Keratinocyte (primary cell): ENCODE results near the gene ZBTB26. TPM values are rescaled to one million over a fixed set of nuclear protein-coding genes. Genes with fewer than 3 reads are reported as not detected.

ENCODE experiments used
- DNase-seq: peaks from one replicate; pipeline ENCODE4 v3.0.0-alpha.2; 2011; ENCODE audit warnings: low read depth, missing footprints, low spot score
- FAIRE-seq: peaks from 2 replicates; lab custom pipeline; 2011; peaks lifted over from hg19 to GRCh38; lab: Jason Lieb, UNC
- H2AFZ ChIP-seq: 2 replicates; pipeline ENCODE4 v1.6.0; 2012; ENCODE audit warnings: low read length, control low read depth, inconsistent platforms; ENCODE audit not compliant: control insufficient read depth
- H3K27ac ChIP-seq: 2 replicates; pipeline ENCODE4 v1.5.1; 2011; ENCODE audit warnings: low read length; ENCODE audit not compliant: control insufficient read depth, insufficient read depth
- H3K27me3 ChIP-seq: 3 replicates; pipeline ENCODE4 v1.6.0; 2011; ENCODE audit warnings: low read length; ENCODE audit not compliant: control insufficient read depth, insufficient read depth; ENCODE audit errors: extremely low read depth
- H3K36me3 ChIP-seq, 2 experiments: 2 replicates in 1 of 2; 3 replicates in 1 of 2; pipeline ENCODE4 v1.5.1; 2011; ENCODE audit warnings: low read length in 2 of 2, mild to moderate bottlenecking in 1 of 2; ENCODE audit not compliant: control insufficient read depth in 2 of 2, insufficient read depth in 2 of 2; ENCODE audit errors: extremely low read depth in 1 of 2
- H3K4me1 ChIP-seq: 3 replicates; pipeline ENCODE4 v1.5.1; 2011; ENCODE audit warnings: low read length; ENCODE audit not compliant: control insufficient read depth, insufficient read depth; ENCODE audit errors: extremely low read depth
- H3K4me2 ChIP-seq: 3 replicates; pipeline ENCODE4 v1.6.0; 2011; ENCODE audit warnings: low read depth, low read length; ENCODE audit not compliant: control insufficient read depth, insufficient read depth; ENCODE audit errors: extremely low read depth
- H3K4me3 ChIP-seq, 3 experiments: fragments of 200-600 bp in 1 of 3; sonication (generic) in 1 of 3; 2 replicates in 2 of 3; 3 replicates in 1 of 3; pipeline ENCODE4 v1.5.1; 2011 to 2016; ENCODE audit warnings: low read length in 3 of 3, mild to moderate bottlenecking in 3 of 3, control low read depth in 2 of 3, inconsistent platforms in 1 of 3, low read depth in 1 of 3, mixed read lengths in 1 of 3, mixed run types in 1 of 3, moderate library complexity in 1 of 3; ENCODE audit not compliant: control insufficient read depth in 2 of 3, insufficient read depth in 2 of 3; ENCODE audit errors: extremely low read depth in 1 of 3
- H3K79me2 ChIP-seq: 2 replicates; pipeline ENCODE4 v1.6.0; 2012; ENCODE audit warnings: low read length; ENCODE audit not compliant: control insufficient read depth, insufficient read depth
- H3K9ac ChIP-seq: 3 replicates; pipeline ENCODE4 v1.6.0; 2011; ENCODE audit warnings: low read length; ENCODE audit not compliant: control insufficient read depth, insufficient read depth; ENCODE audit errors: extremely low read depth
- H3K9me1 ChIP-seq: 3 replicates; pipeline ENCODE4 v1.6.0; 2011; ENCODE audit warnings: low read length; ENCODE audit not compliant: control insufficient read depth, insufficient read depth; ENCODE audit errors: extremely low read depth
- H3K9me3 ChIP-seq: 2 replicates; pipeline ENCODE4 v1.5.1; 2012; ENCODE audit warnings: low read depth, low read length; ENCODE audit not compliant: control insufficient read depth
- H4K20me1 ChIP-seq: 3 replicates; pipeline ENCODE4 v1.6.0; 2011; ENCODE audit warnings: low read length; ENCODE audit not compliant: control insufficient read depth, insufficient read depth; ENCODE audit errors: extremely low read depth
- EZH2 ChIP-seq: IDR thresholded peaks from one replicate; pipeline ENCODE4 v1.6.1; 2012; ENCODE audit warnings: inconsistent platforms, mild to moderate bottlenecking, low read length, moderate library complexity
- dilution Hi-C: fragments of 300-500 bp; cut with MboI; formaldehyde crosslinking; loops from one replicate; pipeline ENCODE4 v1.7.0; 2020; ENCODE audit warnings: low sequenced_read_pairs; ENCODE audit not compliant: extremely low pct_ligation_motif_present
- polyA plus RNA-seq, 5 experiments: library from polyadenylated mRNA; depleted of rRNA in 3 of 5; stranded (reverse) in 3 of 5; stranded (forward) in 1 of 5; unstranded in 1 of 5; fragments of >200 nt; gene quantifications; 1 replicate in 1 of 5; 2 replicates in 3 of 5; 3 replicates in 1 of 5; pipeline versions ENCODE4 v1.2.1 to v1.2.3, GENCODE V29; 2011 to 2012; ENCODE audit warnings: missing spikeins in 2 of 5, low read depth in 1 of 5, low replicate concordance in 1 of 5
- TF ChIP-seq, protein P1 (sequence below), 3 experiments: IDR thresholded peaks in 1 of 3; conservative IDR thresholded peaks in 1 of 3; optimal IDR thresholded peaks in 1 of 3; 2 replicates in 2 of 3; 3 replicates in 1 of 3; pipeline versions ENCODE3 to v1.5.1; 2011; ENCODE audit warnings: low read length in 3 of 3, mild to moderate bottlenecking in 3 of 3, moderate library complexity in 2 of 3, control low read depth in 1 of 3, inconsistent platforms in 1 of 3; ENCODE audit not compliant: insufficient read depth in 2 of 3; ENCODE audit errors: extremely low read depth in 1 of 3

ZBTB26 gene
- polyA plus RNA-seq, 1 donor (not counting 4 experiments of a cell fraction or from before 2014, with no cell fraction given): 4.1 TPM

DNA sequence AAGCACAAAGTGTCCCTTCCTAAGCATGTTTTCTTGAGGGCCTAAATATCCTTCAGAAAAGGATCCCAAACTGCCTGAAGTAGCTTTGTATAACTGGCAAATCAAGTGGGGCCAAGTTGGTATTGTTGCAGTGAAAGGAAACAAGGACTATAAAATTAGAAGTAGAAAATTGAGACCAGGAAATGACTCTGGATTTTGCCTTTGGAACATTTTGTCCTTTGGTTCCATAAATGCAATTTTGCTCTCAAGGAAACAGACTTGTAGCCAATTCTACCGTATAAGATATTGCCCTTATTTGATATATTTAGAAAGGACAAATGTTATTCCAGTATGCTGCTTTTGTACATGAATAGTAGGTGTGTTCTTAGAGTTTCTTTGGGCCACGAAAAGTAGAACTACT is 43.9 kb upstream of the ZBTB26 start:
- no peak for FAIRE-seq
- peaks cover 0 to 3% of the 10 kb centered on the region in 2 experiments for H3K36me3 ChIP-seq
- DNase-seq: no peak
- H3K9ac ChIP-seq: no peak overlapping the region
- H3K4me2 ChIP-seq: no peak overlapping the region
- H3K9me3 ChIP-seq: no peaks in the 10 kb centered on the region
- H4K20me1 ChIP-seq: no peaks in the 10 kb centered on the region
- no peaks in the 10 kb centered on the region for H3K9me1 ChIP-seq
- H3K4me1 ChIP-seq: no peaks in the 10 kb centered on the region
- H3K79me2 ChIP-seq: peaks cover 8% of the 10 kb centered on the region
- dilution Hi-C loops: no loop called here
- no peak overlapping the region for H3K4me3 ChIP-seq
- no peak overlapping the region for H3K27ac ChIP-seq
- TF ChIP-seq, protein P1, sequence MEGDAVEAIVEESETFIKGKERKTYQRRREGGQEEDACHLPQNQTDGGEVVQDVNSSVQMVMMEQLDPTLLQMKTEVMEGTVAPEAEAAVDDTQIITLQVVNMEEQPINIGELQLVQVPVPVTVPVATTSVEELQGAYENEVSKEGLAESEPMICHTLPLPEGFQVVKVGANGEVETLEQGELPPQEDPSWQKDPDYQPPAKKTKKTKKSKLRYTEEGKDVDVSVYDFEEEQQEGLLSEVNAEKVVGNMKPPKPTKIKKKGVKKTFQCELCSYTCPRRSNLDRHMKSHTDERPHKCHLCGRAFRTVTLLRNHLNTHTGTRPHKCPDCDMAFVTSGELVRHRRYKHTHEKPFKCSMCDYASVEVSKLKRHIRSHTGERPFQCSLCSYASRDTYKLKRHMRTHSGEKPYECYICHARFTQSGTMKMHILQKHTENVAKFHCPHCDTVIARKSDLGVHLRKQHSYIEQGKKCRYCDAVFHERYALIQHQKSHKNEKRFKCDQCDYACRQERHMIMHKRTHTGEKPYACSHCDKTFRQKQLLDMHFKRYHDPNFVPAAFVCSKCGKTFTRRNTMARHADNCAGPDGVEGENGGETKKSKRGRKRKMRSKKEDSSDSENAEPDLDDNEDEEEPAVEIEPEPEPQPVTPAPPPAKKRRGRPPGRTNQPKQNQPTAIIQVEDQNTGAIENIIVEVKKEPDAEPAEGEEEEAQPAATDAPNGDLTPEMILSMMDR (optimal IDR thresholded peaks at IDR 0.05 in 1 of 3, IDR thresholded peaks at IDR 0.05 in 1 of 3, conservative IDR thresholded peaks at IDR 0.05 in 1 of 3; ENCODE audit: extremely low read depth in 1 of 3, insufficient read depth in 2 of 3, low read length in 3 of 3): no peak
- no peaks in the 10 kb centered on the region for H3K27me3 ChIP-seq
- no peak overlapping the region for H2AFZ ChIP-seq

DNA sequence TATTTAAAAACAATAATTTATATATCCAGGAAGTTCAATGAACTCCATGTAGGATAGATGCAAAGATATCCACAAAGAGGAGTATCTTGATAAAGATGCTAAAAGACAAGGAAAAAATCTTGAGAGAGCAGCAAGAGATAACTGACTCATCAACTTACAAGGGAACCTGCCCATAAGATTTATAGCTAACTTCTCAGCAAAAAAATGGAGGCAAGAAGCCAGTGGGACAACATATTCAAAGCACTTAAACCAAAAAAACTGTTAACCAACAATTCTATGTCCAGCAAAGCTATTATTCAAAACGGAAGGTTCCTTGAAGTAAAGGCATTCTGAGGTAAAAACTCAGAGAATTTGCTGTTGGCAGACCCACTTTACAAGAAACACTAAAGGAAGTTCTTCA is 29.8 kb upstream of the ZBTB26 start:
- Histone ChIP-seq H2AFZ (no peak overlapping the region), H3K79me2 (peaks cover 3% of the 10 kb centered on the region), H3K4me2 (no peak overlapping the region), H3K27me3 (no peaks in the 10 kb centered on the region), H3K9me3 (no peaks in the 10 kb centered on the region), H3K9ac (no peak overlapping the region), H4K20me1 (no peaks in the 10 kb centered on the region), H3K36me3 (peaks cover 0 to 9% of the 10 kb centered on the region in 2 experiments), H3K4me1 (no peaks in the 10 kb centered on the region), H3K27ac (no peak overlapping the region), H3K4me3 (no peak overlapping the region), H3K9me1 (no peaks in the 10 kb centered on the region)
- TF ChIP-seq, protein P1 (optimal IDR thresholded peaks at IDR 0.05 in 1 of 3, IDR thresholded peaks at IDR 0.05 in 1 of 3, conservative IDR thresholded peaks at IDR 0.05 in 1 of 3; ENCODE audit: extremely low read depth in 1 of 3, insufficient read depth in 2 of 3, low read length in 3 of 3): no peak
- TF ChIP-seq EZH2: no peak
- FAIRE-seq (no peak), DNase-seq (no peak)
- dilution Hi-C loops: no loop called here
